Stomach (tissue), 4 donors: ENCODE measurements around the gene TRAPPC6A.

Source experiments
- EP300 ChIP-seq: sonication (generic); formaldehyde crosslinking; IDR thresholded peaks from one replicate; pipeline ENCODE4 v1.6.1; 2017; ENCODE audit warnings: antibody characterized with exemption
- POLR2AphosphoS5 ChIP-seq, 3 donors: sonication (generic); formaldehyde crosslinking; IDR thresholded peaks; one replicate each; pipeline ENCODE4 v1.6.1; 2016; ENCODE audit warnings: antibody characterized with exemption in 3 of 3

DNA sequence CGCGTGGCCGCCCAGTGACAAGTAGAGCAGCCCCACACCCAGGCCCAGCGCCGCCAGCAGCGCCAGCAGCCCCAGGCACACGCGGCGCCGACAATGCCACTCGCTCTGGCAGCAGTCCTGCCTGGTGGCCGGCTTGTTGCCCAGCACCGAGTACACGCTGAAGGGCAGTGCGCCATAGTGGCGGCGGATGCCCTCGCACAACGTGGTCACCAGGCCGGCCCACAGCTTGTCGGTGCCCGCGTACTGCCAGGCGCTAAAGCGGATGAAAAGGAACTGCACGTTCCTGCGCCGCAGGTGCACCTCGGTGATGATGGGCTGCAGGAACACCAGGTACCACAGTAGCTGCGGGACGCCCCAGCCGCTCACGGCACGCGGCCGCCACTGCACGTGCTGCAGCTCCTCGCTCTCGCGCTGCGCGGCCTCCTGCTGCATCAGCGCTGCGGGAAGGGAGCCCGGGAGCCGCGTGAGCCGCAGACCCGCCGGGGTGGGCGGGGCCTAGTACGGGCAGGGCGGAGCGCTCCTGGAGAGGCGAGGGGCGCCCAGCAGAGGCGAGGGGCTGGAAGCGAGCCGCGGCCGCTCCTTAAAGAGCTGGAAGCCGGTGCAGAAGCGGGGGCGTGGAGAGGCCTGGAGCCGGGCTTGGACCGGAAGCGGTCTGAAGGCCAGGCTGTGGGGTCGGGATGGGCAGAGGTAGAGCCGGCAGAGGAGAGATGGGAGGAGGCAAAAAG is 24.5 kb downstream of the TRAPPC6A start:
- TF ChIP-seq EP300 (no peak), POLR2AphosphoS5 (IDR thresholded peaks at IDR 0.05) (no peak)
